Measurements from ENCODE around the gene RETN.

GRCh38 chr19:7640803-7641202 is 28.0 kb upstream of the RETN start:
- no peak for TF ChIP-seq POLR2A (IDR thresholded peaks at IDR 0.05)
- TF ChIP-seq CTCF (IDR thresholded peaks at IDR 0.05), result no peak
